GM19452 (cell line): ENCODE measurements around the gene LRRC39.
"Not testable (repeated sequence)": the region's sequence is repeated elsewhere in the genome, so short reads cannot be mapped to it uniquely, and the experiment has no call there.

Experiments
- ATAC-seq: cut with Tn5 transposase; IDR thresholded peaks from one replicate; pipeline ENCODE4 v1.9.1; 2021; ENCODE audit not compliant: unreplicated experiment

The LRRC39 gene

GRCh38 chr1:100178091-100178490, at the start of gene LRRC39:
Gene LRRC39, minus strand, starts transcription at chr1:100178256. Its CDS starts 9,740 bp downstream, at chr1:100168516.
- no peak for ATAC-seq

- ATAC-seq = no peak
These were observed 44.4 kb upstream of the LRRC39 start for GRCh38 chr1:100222428-100222827.

- ATAC-seq = no peak
These were observed 41.8 kb upstream of the LRRC39 start for GRCh38 chr1:100219883-100220282.

GRCh38 chr1:100219457-100219856, 41.4 kb upstream of the LRRC39 start:
- no peak for ATAC-seq

- ATAC-seq = no peak
These were observed 39.8 kb upstream of the LRRC39 start for GRCh38 chr1:100217834-100218233.

GRCh38 chr1:100215101-100215500, 37.0 kb upstream of the LRRC39 start:
- ATAC-seq = no peak

GRCh38 chr1:100213141-100213540, 35.1 kb upstream of the LRRC39 start:
- ATAC-seq = no peak

- ATAC-seq = no peak
These were observed 28.2 kb upstream of the LRRC39 start for GRCh38 chr1:100206301-100206700.

GRCh38 chr1:100205593-100205992, 27.5 kb upstream of the LRRC39 start:
- not testable (repeated sequence) for ATAC-seq

- ATAC-seq = not testable (repeated sequence)
These were observed 27.0 kb upstream of the LRRC39 start for GRCh38 chr1:100205103-100205502.

GRCh38 chr1:100202703-100203102, 24.6 kb upstream of the LRRC39 start:
- not testable (repeated sequence) for ATAC-seq

- not testable (repeated sequence) for ATAC-seq
These were observed 22.0 kb upstream of the LRRC39 start for GRCh38 chr1:100200060-100200459.

GRCh38 chr1:100198596-100198995, 20.5 kb upstream of the LRRC39 start:
- no peak for ATAC-seq

GRCh38 chr1:100188617-100189016, 10.6 kb upstream of the LRRC39 start:
- ATAC-seq = no peak

GRCh38 chr1:100187912-100188311, 9.9 kb upstream of the LRRC39 start:
- ATAC-seq = no peak

- peak; percentile 63 for ATAC-seq
These were observed 6.5 kb upstream of the LRRC39 start for GRCh38 chr1:100184536-100184935.

- ATAC-seq = no peak
These were observed 5.3 kb upstream of the LRRC39 start for GRCh38 chr1:100183370-100183769.

- no peak for ATAC-seq
These were observed 588 bp downstream of the LRRC39 start for GRCh38 chr1:100177295-100178041.

GRCh38 chr1:100168051-100168450, 10.0 kb downstream of the LRRC39 start:
- no peak for ATAC-seq

- ATAC-seq = no peak
These were observed 13.4 kb downstream of the LRRC39 start for GRCh38 chr1:100164702-100165101.

GRCh38 chr1:100164216-100164615, 13.8 kb downstream of the LRRC39 start:
- no peak for ATAC-seq

GRCh38 chr1:100162881-100163280, 15.2 kb downstream of the LRRC39 start:
- ATAC-seq = no peak

- peak; percentile 72 for ATAC-seq
These were observed 25.8 kb downstream of the LRRC39 start for GRCh38 chr1:100152271-100152670.
